Measurements from ENCODE around the gene TMEM270.

DNA sequence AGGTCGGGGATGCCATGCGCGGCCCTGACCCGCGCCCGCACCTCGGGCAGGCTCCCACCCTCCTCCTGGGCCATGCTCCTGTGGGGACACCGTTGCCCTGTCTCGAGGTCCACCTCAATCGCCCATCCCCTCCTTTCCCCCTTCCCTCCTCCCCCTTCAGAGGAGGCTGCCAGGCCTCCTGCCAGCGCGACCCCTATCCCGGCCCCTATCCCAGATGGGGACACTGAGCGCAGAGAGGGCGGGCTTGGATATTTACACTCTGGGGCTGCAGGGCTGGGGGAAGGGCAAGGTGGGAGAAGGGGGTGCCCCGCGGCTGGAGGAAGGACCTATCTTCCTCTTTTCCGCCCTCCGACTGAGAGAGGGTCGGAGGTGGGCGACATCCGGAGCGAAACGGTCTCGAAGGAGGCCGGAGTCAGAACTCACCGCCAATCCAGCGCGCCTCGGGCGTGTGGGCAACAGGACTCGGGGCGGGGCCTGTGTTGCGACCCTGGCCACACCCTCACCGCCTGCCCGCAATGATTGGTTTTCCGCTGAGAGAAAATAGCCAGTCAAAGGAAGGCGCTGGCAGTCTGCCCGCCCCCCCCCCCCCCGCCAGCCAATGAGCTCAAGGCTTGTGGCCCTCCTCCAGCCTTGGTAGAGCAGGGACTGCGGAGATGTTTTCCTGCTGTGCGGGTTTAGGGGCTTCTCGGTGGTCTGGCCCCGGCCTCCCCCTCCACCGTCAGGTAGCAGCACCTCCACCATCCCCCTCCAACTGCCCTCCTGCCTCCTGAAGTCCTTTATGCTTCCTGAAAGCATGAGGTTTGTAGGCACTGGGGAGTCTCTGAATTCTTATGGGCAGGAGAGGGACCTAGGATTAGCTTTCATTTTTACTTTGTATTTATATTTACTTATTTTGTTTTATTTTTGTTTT, 18.6 kb upstream of the TMEM270 start, which contains the start of gene METTL27:
- TF ChIP-seq FOS (IDR thresholded peaks at IDR 0.05; ENCODE audit: borderline replicate concordance, extremely low read depth, insufficient read length), result no peak
- TF ChIP-seq, protein P1, sequence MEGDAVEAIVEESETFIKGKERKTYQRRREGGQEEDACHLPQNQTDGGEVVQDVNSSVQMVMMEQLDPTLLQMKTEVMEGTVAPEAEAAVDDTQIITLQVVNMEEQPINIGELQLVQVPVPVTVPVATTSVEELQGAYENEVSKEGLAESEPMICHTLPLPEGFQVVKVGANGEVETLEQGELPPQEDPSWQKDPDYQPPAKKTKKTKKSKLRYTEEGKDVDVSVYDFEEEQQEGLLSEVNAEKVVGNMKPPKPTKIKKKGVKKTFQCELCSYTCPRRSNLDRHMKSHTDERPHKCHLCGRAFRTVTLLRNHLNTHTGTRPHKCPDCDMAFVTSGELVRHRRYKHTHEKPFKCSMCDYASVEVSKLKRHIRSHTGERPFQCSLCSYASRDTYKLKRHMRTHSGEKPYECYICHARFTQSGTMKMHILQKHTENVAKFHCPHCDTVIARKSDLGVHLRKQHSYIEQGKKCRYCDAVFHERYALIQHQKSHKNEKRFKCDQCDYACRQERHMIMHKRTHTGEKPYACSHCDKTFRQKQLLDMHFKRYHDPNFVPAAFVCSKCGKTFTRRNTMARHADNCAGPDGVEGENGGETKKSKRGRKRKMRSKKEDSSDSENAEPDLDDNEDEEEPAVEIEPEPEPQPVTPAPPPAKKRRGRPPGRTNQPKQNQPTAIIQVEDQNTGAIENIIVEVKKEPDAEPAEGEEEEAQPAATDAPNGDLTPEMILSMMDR (IDR thresholded peaks at IDR 0.05 in 2 of 3, conservative IDR thresholded peaks at IDR 0.05 in 1 of 3; ENCODE audit: control insufficient read depth in 2 of 3, extremely low read depth in 1 of 3, insufficient read depth in 1 of 3, low read depth in 3 of 3, low read length in 3 of 3), result no peak
- no peak for TF ChIP-seq BCL11A (IDR thresholded peaks at IDR 0.05; ENCODE audit: low read depth, low read length)
- TF ChIP-seq MYC (IDR thresholded peaks at IDR 0.05; ENCODE audit: insufficient read depth, insufficient read length, insufficient replicate concordance, low read length, severe bottlenecking), result no peak
- no peak for TF ChIP-seq GABPA (IDR thresholded peaks at IDR 0.05; ENCODE audit: low read depth)
- no peak for TF ChIP-seq EZH2 (IDR thresholded peaks at IDR 0.05; ENCODE audit: borderline replicate concordance, control insufficient read depth, low read depth, low read length)
- TF ChIP-seq TARDBP (IDR thresholded peaks at IDR 0.05; ENCODE audit: borderline replicate concordance), result no peak
- no peak for TF ChIP-seq TCF7 (IDR thresholded peaks at IDR 0.05; ENCODE audit: borderline replicate concordance)
- no peak for TF ChIP-seq JUND (IDR thresholded peaks at IDR 0.05; ENCODE audit: low read depth, low read length)
- no peak for TF ChIP-seq DPF2 (IDR thresholded peaks at IDR 0.05)
- TF ChIP-seq HDAC2 (IDR thresholded peaks at IDR 0.05), result no peak
